CD4-positive, alpha-beta T cell treated with Interleukin-4 for 4 hours (primary cell): ENCODE results near the gene MYCBP2.
"Not testable (repeated sequence)": the region's sequence is repeated elsewhere in the genome, so short reads cannot be mapped to it uniquely, and the experiment has no call there.

Experiments
- DNase-seq: peaks from one replicate; pipeline ENCODE4 v3.0.0-alpha.2; 2020

Gene MYCBP2

GRCh38 chr13:77198995-77199394 is 127.9 kb downstream of the MYCBP2 start:
- DNase-seq: not testable (repeated sequence)

GRCh38 chr13:77196052-77196618 is 130.8 kb downstream of the MYCBP2 start:
- no peak for DNase-seq

GRCh38 chr13:77190349-77190958 is 136.4 kb downstream of the MYCBP2 start:
- DNase-seq: no peak

GRCh38 chr13:77185721-77186120 is 141.2 kb downstream of the MYCBP2 start:
- no peak for DNase-seq

- DNase-seq: peak; percentile 2
Observed at GRCh38 chr13:77184455-77184854, 142.4 kb downstream of the MYCBP2 start.

- DNase-seq: no peak
Observed at GRCh38 chr13:77180011-77180410, 146.9 kb downstream of the MYCBP2 start.

GRCh38 chr13:77177646-77178045 is 149.2 kb downstream of the MYCBP2 start:
- no peak for DNase-seq

GRCh38 chr13:77176350-77176749 is 150.5 kb downstream of the MYCBP2 start:
- no peak for DNase-seq

GRCh38 chr13:77172650-77173049 is 154.2 kb downstream of the MYCBP2 start:
- peak; percentile 20 for DNase-seq

GRCh38 chr13:77171451-77171850 is 155.4 kb downstream of the MYCBP2 start:
- DNase-seq: no peak

GRCh38 chr13:77168237-77168636 is 158.7 kb downstream of the MYCBP2 start:
- no peak for DNase-seq

- no peak for DNase-seq
Observed at GRCh38 chr13:77150651-77151050, 176.2 kb downstream of the MYCBP2 start.

- DNase-seq: no peak
Observed at GRCh38 chr13:77143431-77143830, 183.5 kb downstream of the MYCBP2 start.

- no peak for DNase-seq
Observed at GRCh38 chr13:77139306-77139705, 187.6 kb downstream of the MYCBP2 start.

- no peak for DNase-seq
Observed at GRCh38 chr13:77138813-77139212, 188.1 kb downstream of the MYCBP2 start.

GRCh38 chr13:77136902-77137420 is 189.9 kb downstream of the MYCBP2 start:
- no peak for DNase-seq

GRCh38 chr13:77124423-77124822 is 202.5 kb downstream of the MYCBP2 start:
- DNase-seq: no peak

- DNase-seq: no peak
Observed at GRCh38 chr13:77118134-77118533, 208.8 kb downstream of the MYCBP2 start.

GRCh38 chr13:77114271-77114670 is 212.6 kb downstream of the MYCBP2 start:
- no peak for DNase-seq

GRCh38 chr13:77113496-77113895 is 213.4 kb downstream of the MYCBP2 start:
- no peak for DNase-seq

GRCh38 chr13:77105051-77105450 is 221.8 kb downstream of the MYCBP2 start:
- no peak for DNase-seq

GRCh38 chr13:77099415-77099814 is 227.5 kb downstream of the MYCBP2 start:
- no peak for DNase-seq

- no peak for DNase-seq
Observed at GRCh38 chr13:77095288-77095687, 231.6 kb downstream of the MYCBP2 start.

- no peak for DNase-seq
Observed at GRCh38 chr13:77094773-77095172, 232.1 kb downstream of the MYCBP2 start.

GRCh38 chr13:77093735-77094134 is 233.2 kb downstream of the MYCBP2 start:
- no peak for DNase-seq
